ENCODE results near the gene SDC3.

- TF ChIP-seq CTCF (conservative IDR thresholded peaks at IDR 0.05) (no peak), ZFX (IDR thresholded peaks at IDR 0.05) (no peak)
Measured at GRCh38 chr1:30901798-30902581, 6.6 kb downstream of the SDC3 start.
